Measurements from ENCODE around the gene EGR2. TPM values are rescaled to one million over a fixed set of nuclear protein-coding genes. Genes with fewer than 3 reads are reported as not detected.

The EGR2 gene
- polyA plus RNA-seq, 2 of the 4 experiments (the other 2 are of a cell fraction) = 4.4 TPM; not detected in 1

GRCh38 chr10:62847433-62847832 is 31.3 kb upstream of the EGR2 start:
- Histone ChIP-seq H3K4me3 (no peak overlapping the region), H3K27ac (no peak overlapping the region), H3K4me1 (no peaks in the 10 kb centered on the region), H3K4me2 (no peak overlapping the region), H3K9me3 (peaks cover 10% of the 10 kb centered on the region; the same call in 1 of the 3 replicates)
- CTCF ChIA-PET = no interaction called here
- ATAC-seq (no peak), FAIRE-seq (no peak), DNase-seq (ENCODE audit: low read depth in 1 of 2, low spot score in 1 of 2) (no peak)
- TF ChIP-seq MAFK (IDR thresholded peaks at IDR 0.05; ENCODE audit: partially characterized antibody) = no peak
- no peak for TF ChIP-seq BHLHE40 (IDR thresholded peaks at IDR 0.05; ENCODE audit: low read depth, low read length)
- no peak for TF ChIP-seq HOXA7 (CRISPR knock-in tag; IDR thresholded peaks at IDR 0.05)
- no peak for TF ChIP-seq TFCP2L1 (CRISPR knock-in tag; IDR thresholded peaks at IDR 0.05)
- TF ChIP-seq RCOR1 (IDR thresholded peaks at IDR 0.05; ENCODE audit: low read depth, low read length) = no peak
- no peak for TF ChIP-seq TP53 (CRISPR knock-in tag; IDR thresholded peaks at IDR 0.05)
- no peak for TF ChIP-seq REST (IDR thresholded peaks at IDR 0.05)
- POLR2A ChIA-PET = no interaction called here

GRCh38 chr10:62844280-62845011 is 28.3 kb upstream of the EGR2 start:
- Histone ChIP-seq H3K4me2 (no peak overlapping the region), H3K9me3 (peaks cover 10% of the 10 kb centered on the region; the same call in 1 of the 3 replicates), H3K27ac (no peak overlapping the region), H3K4me1 (no peaks in the 10 kb centered on the region), H3K4me3 (no peak overlapping the region)
- FAIRE-seq (no peak), ATAC-seq (no peak), DNase-seq (ENCODE audit: low read depth in 1 of 2, low spot score in 1 of 2) (no peak)
- TF ChIP-seq FOSB (CRISPR knock-in tag; IDR thresholded peaks at IDR 0.05) = no peak
- TF ChIP-seq GATA3 (IDR thresholded peaks at IDR 0.05; ENCODE audit: borderline replicate concordance) = no peak
- no peak for TF ChIP-seq PBX3 (IDR thresholded peaks at IDR 0.05)
- TF ChIP-seq RCOR1 (IDR thresholded peaks at IDR 0.05; ENCODE audit: low read depth, low read length) = no peak
- no peak for TF ChIP-seq FOSL2 (IDR thresholded peaks at IDR 0.05)
- no peak for TF ChIP-seq FOSL2 (CRISPR knock-in tag; IDR thresholded peaks at IDR 0.05)
- TF ChIP-seq CHD2 (IDR thresholded peaks at IDR 0.05; ENCODE audit: low read length, partially characterized antibody) = no peak
- no peak for TF ChIP-seq ZC3H11A (IDR thresholded peaks at IDR 0.05)
- TF ChIP-seq ESRRA (IDR thresholded peaks at IDR 0.05; ENCODE audit: borderline replicate concordance, low read length) = no peak
- no peak for TF ChIP-seq HOXB13 (CRISPR knock-in tag; IDR thresholded peaks at IDR 0.05; ENCODE audit: low read depth)
- POLR2A ChIA-PET = no interaction called here
- CTCF ChIA-PET = no interaction called here
- WGBS (ENCODE audit: missing lambda C conversion rate) = 19% methylated on average over 7 of the region's 7 CpGs

- FAIRE-seq (no peak), DNase-seq (ENCODE audit: low read depth in 1 of 2, low spot score in 1 of 2) (no peak), ATAC-seq (no peak)
- no peaks in the 10 kb centered on the region for H3K4me1 ChIP-seq
- H3K27ac ChIP-seq = no peak overlapping the region
- 33% methylated on average over 3 of the region's 3 CpGs for WGBS (ENCODE audit: missing lambda C conversion rate)
- TF ChIP-seq HEYL (CRISPR knock-in tag; IDR thresholded peaks at IDR 0.05) (no peak), EHF (CRISPR knock-in tag; IDR thresholded peaks at IDR 0.05) (no peak), CHD4 (IDR thresholded peaks at IDR 0.05; ENCODE audit: borderline replicate concordance) (no peak), SMC3 (IDR thresholded peaks at IDR 0.05) (no peak), TFCP2L1 (CRISPR knock-in tag; IDR thresholded peaks at IDR 0.05) (no peak), CEBPB (IDR thresholded peaks at IDR 0.05) (no peak), MAZ (IDR thresholded peaks at IDR 0.05; ENCODE audit: borderline replicate concordance, low read depth, low read length) (no peak), ZC3H11A (IDR thresholded peaks at IDR 0.05) (no peak), NFE2L2 (conservative IDR thresholded peaks at IDR 0.05; ENCODE audit: low read length) (no peak), NR3C1 (IDR thresholded peaks at IDR 0.05) (no peak), ELK1 (IDR thresholded peaks at IDR 0.05; ENCODE audit: low read depth, low read length) (no peak), RARB (CRISPR knock-in tag; IDR thresholded peaks at IDR 0.05) (no peak), HOXB13 (CRISPR knock-in tag; IDR thresholded peaks at IDR 0.05; ENCODE audit: low read depth) (no peak), RFX5 (IDR thresholded peaks at IDR 0.05) (no peak)
- CTCF ChIA-PET = no interaction called here
- no peak overlapping the region for H3K4me2 ChIP-seq
- no peak overlapping the region for H3K4me3 ChIP-seq
- POLR2A ChIA-PET = no interaction called here
- H3K9me3 ChIP-seq = peaks cover 10% of the 10 kb centered on the region; the same call in 1 of the 3 replicates
Observed at GRCh38 chr10:62843600-62843999, 27.4 kb upstream of the EGR2 start.
